ENCODE measurements around the gene KRTAP10-4.
"Not testable (repeated sequence)": the region's sequence is repeated elsewhere in the genome, so short reads cannot be mapped to it uniquely, and the experiment has no call there.

Gene KRTAP10-4

DNA sequence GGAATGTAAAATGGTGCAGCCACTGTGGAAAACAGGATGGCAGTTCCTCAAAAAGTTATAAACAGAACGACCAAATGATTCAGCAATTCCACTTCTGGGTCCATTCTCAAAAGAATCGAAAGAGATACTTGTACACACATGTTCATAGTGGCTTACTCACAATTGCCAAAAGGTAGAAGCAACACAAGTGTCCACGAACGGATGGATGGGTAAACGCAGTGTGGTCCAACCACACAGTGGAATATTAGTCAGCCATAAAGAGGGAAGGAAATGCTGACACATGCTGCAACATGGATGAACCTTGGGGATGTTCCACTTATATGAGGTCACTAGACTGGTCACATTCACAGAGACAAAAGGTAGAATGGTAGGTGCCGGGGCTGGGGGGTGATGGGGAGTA lies 38.8 kb upstream of the KRTAP10-4 start:
- no peak for DNase-seq
- ATAC-seq: peak; percentile 50

DNA sequence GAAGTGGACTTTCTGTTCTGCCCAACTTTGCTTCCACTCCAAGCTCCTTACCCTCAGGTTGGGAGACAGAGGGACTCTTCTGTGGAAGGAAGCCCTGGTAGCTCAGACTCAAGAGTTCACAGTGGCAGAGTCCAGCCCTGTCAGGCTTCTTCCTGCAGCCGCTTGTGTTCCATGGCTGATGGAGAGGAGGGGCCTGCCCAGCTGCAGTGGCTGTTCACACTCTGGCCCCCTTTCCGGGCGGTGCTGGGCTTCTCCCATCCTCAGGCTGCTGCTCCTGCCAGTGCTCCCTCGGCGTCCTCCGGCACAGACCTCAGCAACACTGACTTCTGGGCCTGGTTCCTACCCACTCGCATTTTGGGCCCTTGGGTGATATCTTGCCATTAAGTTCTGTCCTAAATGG lies 37.6 kb upstream of the KRTAP10-4 start:
- ATAC-seq (no peak), DNase-seq (no peak)

DNA sequence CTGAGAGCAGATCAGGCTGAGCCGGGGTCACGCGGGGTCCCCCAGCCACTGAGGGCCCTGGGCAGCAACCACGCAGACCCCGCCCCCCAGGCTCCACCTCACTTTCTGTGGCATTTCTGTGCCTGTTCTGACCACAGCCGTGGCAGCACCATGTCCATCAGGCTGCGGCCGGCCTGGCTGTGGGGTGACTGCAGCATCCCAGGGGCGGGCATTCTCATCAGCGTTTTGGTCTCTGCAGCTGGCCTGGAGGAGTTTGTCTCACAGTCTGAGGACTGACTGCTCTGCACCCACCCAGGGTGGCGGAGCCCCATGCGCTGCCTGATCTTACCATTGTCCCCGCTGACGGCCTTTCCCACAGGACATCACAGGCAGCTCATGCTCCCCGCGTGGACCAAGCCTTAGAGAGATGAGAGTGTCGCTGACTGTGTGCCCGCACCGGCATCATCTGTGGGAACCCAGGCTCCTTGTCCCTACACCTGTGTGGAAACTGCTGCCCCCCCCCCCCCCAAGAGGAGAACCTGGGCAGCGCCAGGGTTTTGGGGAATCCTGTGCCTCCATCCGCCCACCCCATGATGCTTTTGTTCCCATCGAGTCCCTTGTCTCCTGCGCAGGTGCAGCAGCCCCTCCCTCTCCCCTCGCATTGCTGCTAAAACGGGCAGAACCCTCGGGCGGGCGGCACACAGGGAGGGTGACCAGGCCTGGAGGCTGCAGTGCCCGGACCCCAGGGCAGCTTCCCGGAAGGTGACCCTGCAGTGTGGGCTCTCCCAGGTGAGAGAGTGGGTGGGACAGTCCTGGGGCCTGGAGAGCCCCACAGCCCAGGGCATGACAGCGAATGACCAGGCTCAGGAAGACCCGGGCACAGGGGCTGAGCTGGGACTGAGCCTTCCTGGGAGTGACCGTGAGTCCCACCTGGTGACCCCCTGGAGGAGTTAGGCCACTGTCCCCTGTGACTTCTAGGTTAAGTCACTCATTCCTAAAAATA lies 35.3 kb upstream of the KRTAP10-4 start:
- no peak for ATAC-seq
- DNase-seq: no peak

DNA sequence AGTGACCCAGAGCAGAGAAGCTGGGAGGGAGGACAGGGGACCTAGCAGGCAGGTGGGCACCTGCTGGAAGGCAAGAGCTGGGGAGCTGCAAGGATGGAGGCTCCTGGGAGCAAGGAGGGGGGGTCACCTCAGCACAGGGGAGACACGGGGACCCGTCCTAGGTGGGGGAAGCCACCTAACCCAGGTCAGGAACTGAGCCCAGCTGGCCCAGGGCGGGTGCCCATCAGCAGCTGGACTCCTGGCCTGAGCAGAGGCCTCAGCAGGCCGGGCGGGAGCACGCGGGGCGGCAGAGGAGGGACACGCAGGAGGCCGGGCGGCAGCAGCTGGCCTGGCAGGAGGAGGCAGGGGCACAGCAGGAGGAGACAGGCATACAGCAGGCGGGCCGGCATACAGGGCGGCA lies 34.5 kb upstream of the KRTAP10-4 start:
- DNase-seq: no peak
- ATAC-seq: no peak

DNA sequence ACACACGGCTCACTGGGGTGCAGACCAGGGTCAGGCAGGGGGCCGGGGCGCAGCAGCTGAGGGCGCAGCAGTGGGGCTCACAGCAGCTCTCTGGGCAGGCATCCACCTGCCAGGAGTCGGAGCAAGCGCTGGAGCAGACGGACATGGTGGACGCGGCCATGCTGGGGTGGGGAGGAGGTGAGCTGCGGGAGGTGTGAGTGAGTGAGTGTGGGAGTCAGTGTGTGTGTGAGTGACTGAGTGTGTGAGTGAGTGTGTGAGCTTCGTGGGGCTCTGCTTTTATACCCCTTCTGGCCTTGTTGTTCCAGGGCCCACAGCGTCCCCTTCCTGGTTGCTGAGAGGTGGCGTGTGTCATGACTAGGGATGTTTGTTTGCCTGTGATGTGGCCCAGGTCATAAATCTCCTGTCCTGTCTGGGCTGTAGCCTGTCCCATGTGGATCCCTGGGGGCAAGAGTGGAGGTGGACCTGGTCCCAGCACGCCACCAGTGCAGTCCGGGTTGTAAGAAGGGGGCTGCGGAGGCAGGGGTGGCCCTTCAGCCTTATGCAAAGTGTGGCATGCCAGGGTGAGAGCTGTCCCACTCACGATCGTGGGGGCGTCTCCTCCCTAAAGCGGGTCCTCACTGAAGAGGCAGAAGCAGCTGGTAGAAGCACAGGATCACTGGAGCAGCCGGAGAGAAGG lies 33.4 kb upstream of the KRTAP10-4 start, which contains the start of gene KRTAP10-1:
TSS of gene KRTAP10-1 (minus strand) at position 205 of the 676 bp plus-strand sequence. CDS start at position 160, 45 bp downstream.
- ATAC-seq: no peak
- no peak for DNase-seq

DNA sequence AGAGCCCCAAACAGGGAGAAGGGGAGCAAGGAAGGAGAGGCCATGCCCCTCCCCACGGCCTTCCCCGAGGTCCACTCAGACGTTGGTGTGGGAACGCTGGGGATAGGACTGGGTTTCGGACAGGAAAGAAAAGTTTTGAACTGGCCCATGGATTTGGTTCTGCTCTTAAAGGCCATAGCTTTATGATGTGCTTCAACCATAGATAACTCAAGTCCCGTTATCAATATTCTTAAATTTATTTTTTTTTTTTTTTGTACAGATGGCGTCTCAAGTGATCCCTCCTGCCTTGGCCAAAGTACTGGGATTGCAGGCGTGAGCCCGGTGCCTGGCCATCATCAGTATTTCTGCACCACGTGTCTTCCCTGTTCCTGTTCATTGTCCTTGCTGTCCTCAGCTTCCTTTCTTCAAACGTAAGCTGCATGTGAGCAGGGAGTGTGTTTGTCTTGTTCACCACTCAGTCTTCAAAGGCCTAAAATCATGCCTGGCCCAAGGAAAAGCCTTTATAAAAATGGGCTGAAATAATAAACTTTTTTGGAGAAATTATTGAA lies 32.7 kb upstream of the KRTAP10-4 start:
- ATAC-seq (no peak), DNase-seq (no peak)

DNA sequence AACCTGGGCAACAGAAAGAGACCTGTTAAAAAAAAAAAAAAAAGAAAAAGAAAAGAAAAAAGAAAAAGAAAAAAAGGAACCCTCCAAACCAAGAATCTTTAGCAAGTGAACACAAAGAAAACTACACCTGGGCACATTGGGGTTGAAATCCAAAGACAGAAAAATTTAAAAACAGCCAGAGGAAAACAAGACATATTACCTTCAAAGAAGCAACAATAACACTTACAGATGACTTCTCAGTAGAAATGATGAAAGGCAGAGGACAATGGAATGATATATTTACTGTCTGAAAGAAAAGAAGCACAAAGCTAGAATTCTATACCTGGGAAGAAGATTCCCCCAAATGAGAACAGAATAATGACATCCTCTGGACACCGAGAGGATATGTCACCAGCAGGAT lies 30.8 kb upstream of the KRTAP10-4 start:
- no peak for ATAC-seq
- no peak for DNase-seq

DNA sequence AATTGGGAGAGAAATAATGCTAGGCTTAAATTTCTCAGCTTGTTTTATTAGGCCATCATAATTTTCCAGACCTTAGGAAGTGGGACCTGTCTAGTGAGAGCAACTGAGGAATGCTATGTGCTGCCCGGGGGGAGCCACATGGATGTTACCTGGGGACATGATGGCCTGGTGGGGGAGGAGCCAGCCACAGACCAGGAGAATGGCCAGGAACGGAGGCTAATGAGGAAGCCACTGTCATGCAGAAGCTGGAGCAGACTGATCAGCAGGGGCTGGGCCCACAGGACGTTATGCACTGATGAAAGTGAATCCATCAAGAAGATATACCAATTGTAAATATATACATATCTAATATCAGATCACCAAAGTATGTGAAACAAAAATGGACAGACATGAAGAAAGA lies 29.0 kb upstream of the KRTAP10-4 start:
- no peak for DNase-seq
- ATAC-seq: no peak

DNA sequence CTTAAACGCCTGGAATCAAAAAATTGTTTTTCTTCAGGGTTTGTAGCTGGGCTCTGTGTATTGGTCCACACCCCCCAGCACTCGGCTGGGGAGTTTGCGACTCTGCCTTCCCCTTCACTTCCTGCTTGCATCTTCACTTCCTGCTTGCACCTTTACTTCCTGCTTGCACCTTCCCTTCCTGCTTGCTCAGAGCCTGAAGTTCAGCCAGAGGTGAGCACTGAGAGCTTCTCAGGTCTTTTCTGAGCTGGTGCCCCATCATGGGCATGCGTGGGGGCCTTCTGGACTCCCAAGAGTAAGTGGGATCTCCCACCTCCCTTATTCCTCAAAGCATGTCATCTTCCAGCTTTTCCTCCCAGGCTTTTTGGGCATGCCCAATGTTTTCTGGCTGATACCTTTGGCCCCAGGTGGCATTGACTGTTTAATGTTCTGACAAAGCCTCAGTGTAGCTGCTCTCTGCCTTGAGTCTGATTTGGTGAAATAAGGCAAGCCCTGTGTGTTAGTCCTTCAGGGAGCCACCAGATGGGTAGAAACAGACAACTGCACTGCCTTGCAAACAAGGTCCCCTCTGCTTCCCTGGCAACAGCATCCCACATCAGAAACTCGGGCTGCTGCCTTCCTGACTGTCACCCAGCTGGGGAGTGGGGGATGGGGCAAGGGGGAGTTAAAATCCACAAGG lies 25.7 kb upstream of the KRTAP10-4 start:
- ATAC-seq (peak; percentile 50), DNase-seq (peak; percentile 12)

DNA sequence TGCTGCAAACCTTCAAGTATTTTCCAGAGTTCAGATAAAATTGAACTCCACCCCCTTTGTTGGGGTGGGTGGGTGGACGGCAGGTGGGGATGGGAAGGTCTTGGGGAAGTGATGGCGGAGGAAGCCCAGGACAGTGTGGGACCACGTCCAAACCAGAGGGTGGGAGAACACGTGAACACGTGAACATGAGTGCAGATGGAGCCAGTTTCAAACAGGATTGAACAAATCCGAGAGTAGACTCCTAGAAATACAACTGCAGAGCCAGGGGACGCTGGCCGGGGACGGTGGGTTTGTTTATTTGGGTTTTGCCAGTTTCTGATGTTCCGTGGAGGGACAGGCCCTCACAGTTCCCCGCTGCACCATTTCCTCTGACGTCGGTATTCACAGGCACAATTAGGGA lies 25.1 kb upstream of the KRTAP10-4 start:
- ATAC-seq: no peak
- no peak for DNase-seq

DNA sequence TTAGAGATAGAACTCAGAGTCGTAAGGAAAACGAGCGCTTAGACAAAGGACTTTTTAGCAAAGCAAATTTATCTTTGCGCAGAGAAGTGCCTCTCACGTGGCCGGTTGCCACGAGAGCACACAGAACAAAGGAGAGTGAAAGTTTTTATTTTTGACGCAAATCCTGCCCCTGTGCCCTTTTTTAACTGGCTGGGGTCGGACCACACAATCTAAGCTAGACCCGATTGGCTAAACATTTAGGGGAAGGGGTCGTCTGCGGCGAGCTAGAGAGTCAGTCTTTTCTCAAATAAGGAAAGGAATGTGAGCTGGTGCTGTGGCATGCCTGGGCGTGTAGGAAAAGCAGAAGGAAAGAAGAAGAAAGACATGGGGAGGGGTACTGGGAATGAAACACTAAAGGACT lies 24.6 kb upstream of the KRTAP10-4 start:
- DNase-seq (no peak), ATAC-seq (no peak)

DNA sequence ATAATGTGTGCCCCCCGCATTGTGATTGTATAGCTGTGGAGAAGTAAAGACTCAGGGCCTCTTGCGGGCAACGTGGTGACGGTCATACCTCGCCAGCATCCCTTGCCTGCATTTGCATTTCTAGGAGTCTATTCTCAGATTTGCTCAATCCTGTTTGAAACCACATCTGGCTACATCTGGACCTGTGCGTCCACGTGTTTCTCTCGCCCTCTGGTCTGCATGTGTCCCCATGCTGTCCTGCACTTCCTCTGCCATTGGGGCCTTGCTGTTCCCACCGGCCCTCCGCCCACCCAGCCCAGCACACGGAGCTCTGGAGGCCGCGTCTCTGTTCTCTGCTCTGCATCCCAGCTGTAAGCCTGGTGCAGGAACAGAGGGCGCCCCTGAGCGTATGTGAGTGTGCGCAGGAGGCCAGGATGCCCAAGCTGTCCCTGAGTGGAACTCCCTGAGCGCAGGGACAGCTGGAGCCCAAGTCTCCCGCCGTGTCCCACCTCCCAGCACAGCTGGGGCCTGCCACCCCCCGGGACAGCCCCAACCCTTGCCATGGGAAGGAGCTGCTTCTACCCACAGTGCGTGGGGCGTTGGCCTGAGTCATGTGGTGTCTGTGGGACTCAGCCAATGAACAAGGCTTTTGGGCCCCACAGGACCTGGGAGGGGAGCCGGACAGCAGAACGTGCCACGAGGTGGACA lies 23.9 kb upstream of the KRTAP10-4 start:
- no peak for ATAC-seq

DNA sequence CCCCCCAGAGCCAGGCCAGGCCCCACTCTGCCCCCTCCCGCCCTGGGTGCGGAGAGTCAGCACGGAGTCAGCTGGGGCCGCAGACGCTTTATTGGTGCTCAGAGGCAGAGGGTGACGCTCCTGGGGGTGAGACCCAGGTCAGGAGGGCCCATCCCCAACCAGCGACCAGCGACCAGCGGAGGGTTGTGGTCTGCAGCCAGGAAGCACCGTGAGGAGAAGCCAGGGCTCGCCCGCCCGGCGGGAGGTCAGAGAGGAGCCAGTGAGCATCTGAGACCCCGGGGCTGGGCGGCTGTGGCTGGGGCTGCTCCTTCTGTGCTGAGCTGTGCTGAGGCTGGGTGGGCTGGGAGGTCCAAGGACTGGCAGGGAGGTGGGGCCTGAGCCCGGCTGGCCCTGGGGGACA lies 23.2 kb upstream of the KRTAP10-4 start:
- DNase-seq: not testable (repeated sequence)
- peak; percentile 33 for ATAC-seq

More for the DNA sequence above, 23.9 kb upstream of the KRTAP10-4 start:
- no peak for DNase-seq

DNA sequence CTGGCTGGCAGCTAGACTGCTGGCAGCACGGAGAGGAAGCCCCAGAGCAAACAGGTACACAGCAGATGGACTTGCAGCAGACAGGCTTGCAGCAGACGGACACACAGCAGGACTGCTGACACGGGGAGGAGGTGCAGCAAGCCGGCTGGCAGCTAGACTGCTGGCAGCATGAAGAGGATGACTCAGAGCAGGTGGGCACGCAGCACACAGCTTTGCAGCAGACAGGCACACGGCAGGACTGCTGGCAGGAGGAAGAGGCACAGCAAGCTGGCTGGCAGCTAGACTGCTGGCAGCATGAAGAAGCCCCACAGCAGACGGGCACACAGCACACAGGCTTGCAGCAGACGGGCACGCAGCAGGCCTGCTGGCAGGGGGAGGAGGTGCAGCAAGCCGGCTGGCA lies 22.7 kb upstream of the KRTAP10-4 start:
- ATAC-seq: no peak
- no peak for DNase-seq

DNA sequence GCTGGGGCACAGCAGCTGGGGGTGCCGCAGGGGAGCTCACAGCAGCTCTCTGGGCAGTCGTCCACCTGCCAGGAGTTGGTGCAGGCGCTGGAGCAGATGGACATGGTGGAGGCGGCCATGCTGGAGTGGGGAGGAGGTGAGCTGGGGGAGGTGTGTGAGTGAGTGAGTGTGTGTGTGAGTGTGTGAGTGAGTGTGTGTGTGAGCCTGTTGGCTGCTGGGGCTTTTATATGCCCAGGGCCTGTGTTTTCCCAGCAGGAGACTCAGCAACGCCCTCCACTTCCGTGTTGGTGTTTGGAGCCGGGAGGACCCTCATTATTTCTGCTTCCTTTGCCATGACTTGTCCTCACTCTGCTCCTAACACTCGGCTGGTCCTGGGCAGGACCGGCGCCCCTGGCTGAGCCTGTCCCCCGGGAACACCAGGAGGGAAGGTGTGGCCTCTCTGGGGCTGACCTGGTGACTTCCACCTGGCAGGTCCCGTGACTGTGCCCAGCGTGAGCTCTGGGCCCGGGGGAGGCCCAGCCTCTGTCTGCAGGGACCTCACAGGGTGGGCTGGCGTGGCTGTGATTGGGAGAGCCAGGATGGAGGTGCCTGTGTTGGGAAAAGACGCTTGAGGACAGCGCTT lies 22.1 kb upstream of the KRTAP10-4 start, which contains the start of gene KRTAP10-2:
TSS of gene KRTAP10-2 (minus strand) at position 166 of the 622 bp plus-strand sequence. CDS start at position 119, 47 bp downstream.
- no peak for DNase-seq
- no peak for ATAC-seq

DNA sequence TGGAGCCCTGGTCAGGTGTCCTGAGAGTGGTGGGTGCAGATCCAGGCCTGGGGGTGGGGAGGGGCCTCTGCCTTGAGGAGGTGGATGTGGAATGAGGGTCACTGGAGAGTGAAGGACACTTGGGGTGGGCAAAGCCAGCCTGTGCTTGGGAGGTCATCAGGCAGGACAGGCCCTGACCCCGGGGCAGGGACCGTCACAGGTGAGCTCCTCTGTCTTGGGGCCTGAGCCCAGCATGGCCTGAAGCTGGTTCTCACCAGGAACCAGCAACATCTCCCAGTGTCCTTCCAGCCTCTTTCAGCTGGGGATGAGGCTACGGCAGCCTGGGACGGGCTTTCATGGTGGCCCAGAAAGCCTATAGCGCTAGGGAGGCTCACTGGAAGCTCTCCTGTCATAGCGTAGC lies 21.4 kb upstream of the KRTAP10-4 start:
- ATAC-seq (no peak), DNase-seq (no peak)

DNA sequence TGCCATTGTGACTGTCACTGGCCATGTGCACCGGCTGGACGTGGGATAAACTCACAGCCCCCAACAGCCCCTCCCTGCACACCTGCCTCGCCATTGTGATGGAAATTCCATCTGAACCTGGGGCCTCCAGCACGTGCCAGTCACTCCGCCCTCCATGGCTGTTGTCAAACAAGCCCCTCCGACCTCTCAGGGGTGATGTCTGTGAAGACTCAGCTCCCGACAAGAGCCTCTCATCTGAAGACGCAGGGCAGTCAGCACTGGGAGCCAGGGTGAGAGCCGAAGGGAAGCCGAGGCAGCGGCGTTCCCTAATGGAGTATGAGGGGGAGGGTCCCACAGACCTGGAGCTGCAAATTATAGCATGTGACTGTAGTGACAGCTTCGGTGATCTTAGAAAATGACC lies 20.8 kb upstream of the KRTAP10-4 start:
- ATAC-seq: no peak
- no peak for DNase-seq

DNA sequence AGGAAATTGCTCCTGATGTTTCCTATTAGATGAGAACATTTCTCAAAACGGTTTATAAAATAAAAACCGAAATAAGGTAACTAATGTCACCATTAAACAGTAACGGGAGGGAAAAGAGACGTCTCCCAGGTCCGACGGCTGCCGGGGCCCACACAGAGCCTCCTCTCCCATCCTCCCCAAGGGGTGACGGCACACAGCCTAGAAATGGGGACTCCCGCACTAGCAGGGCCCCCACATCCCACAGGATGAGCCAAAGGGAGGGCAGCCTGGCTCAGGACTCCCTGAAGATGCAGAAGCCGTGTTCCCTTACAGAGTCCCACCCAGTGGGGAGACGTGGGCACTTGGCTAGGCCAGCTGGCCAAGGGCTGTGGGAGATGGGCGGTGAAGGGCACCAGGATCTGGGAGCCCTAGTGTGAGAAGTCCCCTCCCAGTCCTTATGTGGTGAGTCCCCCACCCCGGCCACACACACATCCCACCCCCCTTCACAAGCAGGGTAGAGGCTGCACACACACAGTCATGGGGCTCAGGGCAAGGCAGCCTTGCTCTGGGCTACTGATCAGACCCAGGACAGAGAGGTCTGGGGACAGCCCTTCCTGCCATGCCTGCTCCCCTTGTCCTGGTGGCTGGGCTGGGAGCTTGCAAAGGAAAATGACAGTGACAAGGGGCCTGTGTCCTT lies 18.2 kb upstream of the KRTAP10-4 start:
- ATAC-seq (no peak), DNase-seq (no peak)

DNA sequence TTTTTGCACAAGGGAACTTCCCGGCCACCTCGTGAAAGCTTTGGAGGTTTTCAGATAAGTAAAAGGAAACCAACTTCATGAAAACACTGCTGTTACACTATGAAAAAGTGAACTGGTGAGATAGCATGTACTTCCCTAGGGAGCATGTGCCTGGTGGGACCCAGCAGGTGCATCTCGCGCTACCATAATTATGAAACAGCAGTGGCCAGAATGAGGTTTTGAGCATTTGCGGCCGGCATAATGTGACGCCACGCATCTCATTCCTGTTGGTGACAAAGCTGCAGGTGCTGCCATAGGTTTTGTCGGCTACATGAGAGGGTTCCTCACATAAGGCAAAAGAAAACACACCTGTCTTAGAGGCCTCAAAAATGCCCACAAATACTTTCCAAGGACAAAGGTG lies 16.6 kb upstream of the KRTAP10-4 start:
- no peak for DNase-seq
- ATAC-seq: no peak

DNA sequence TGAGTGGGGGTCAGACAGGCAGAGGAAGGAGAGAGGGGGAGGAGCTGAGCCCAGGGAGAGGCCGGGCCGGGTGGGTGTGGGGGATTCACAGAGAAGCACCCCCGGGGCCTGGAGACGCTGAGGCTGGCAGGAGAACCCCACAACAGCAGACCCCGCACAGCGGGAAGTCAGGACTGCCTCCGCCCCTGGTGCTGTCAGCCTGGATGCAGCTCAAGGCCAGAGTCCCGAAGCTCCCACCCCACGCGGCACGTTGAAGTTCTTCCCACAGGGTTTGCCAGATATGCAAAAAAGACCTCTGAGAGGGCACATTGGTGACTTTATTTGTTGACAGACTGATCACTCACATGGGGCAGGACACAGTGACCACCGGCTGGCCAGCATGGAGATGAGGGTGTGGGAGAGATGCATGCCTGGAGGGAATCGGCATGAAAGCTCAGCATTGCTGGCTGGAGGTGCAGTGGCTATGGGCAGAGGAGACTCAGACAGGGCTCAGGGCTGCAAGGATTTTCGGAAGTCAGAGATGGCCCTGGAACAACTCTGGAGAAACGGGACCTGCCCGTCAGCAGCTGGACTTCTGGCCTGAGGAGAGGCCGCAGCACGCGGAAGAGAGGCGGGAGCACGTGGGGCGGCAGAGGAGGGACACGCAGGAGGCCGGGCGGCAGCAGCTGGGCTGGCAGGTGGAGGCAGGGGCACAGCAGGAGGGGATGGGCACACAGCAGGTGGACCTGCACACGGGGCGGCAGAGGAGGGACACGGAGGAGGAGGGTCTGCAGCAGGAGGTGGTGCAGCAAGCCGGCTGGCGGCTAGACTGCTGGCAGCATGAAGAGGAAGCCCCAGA lies 15.8 kb upstream of the KRTAP10-4 start:
- DNase-seq (no peak), ATAC-seq (no peak)

Data from stimulated activated naive CD8-positive, alpha-beta T cell treated with anti-CD3 and anti-CD28 coated beads, Interleukin-15, Interleukin-2, amounts not matched to agents 100 U/mL and 50 U/mL, for 24 hours (primary cell).